Neuron (in vitro differentiated cells): ENCODE measurements around the gene ERVFRD-1.

ENCODE experiments used
- H2AFZ ChIP-seq: one replicate; pipeline ENCODE4 v1.6.1; 2013; ENCODE audit warnings: low read depth, mild to moderate bottlenecking, inconsistent platforms, low read length, moderate library complexity
- H3K27me3 ChIP-seq: one replicate; pipeline ENCODE4 v1.6.1; 2013; ENCODE audit warnings: low read length; ENCODE audit not compliant: insufficient read depth
- H3K36me3 ChIP-seq: one replicate; pipeline ENCODE4 v1.6.1; 2013; ENCODE audit warnings: low read length; ENCODE audit not compliant: insufficient read depth
- H3K4me1 ChIP-seq: one replicate; pipeline ENCODE4 v1.6.1; 2013; ENCODE audit warnings: low read length; ENCODE audit not compliant: insufficient read depth
- H3K4me3 ChIP-seq: 2 replicates; pipeline ENCODE4 v1.5.1; 2013; ENCODE audit warnings: mild to moderate bottlenecking, low read length, moderate library complexity
- H3K9me3 ChIP-seq: one replicate; pipeline ENCODE4 v1.6.1; 2013; ENCODE audit warnings: low read length

ERVFRD-1 gene

GRCh38 chr6:11140056-11140455 lies 28.5 kb upstream of the ERVFRD-1 start:
- peaks cover 1% of the 10 kb centered on the region for H3K9me3 ChIP-seq
- H3K36me3 ChIP-seq, result peaks cover 12% of the 10 kb centered on the region
- no peak overlapping the region for H2AFZ ChIP-seq
- no peak overlapping the region for H3K4me3 ChIP-seq
- no peaks in the 10 kb centered on the region for H3K27me3 ChIP-seq
- no peaks in the 10 kb centered on the region for H3K4me1 ChIP-seq

GRCh38 chr6:11139051-11139960 lies 27.8 kb upstream of the ERVFRD-1 start:
- H3K4me3 ChIP-seq, result no peak overlapping the region
- H3K27me3 ChIP-seq, result no peaks in the 10 kb centered on the region
- H3K4me1 ChIP-seq, result no peaks in the 10 kb centered on the region
- H3K36me3 ChIP-seq, result peaks cover 17% of the 10 kb centered on the region
- peaks cover 2% of the 10 kb centered on the region for H3K9me3 ChIP-seq
- H2AFZ ChIP-seq, result no peak overlapping the region

GRCh38 chr6:11136809-11137208 lies 25.3 kb upstream of the ERVFRD-1 start:
- H3K4me3 ChIP-seq, result no peak overlapping the region
- peaks cover 17% of the 10 kb centered on the region for H3K36me3 ChIP-seq
- no peak overlapping the region for H2AFZ ChIP-seq
- no peaks in the 10 kb centered on the region for H3K27me3 ChIP-seq
- peaks cover 2% of the 10 kb centered on the region for H3K9me3 ChIP-seq
- H3K4me1 ChIP-seq, result no peaks in the 10 kb centered on the region

- Histone ChIP-seq H2AFZ (no peak overlapping the region), H3K4me3 (no peak overlapping the region), H3K4me1 (no peaks in the 10 kb centered on the region), H3K27me3 (no peaks in the 10 kb centered on the region), H3K9me3 (peaks cover 2% of the 10 kb centered on the region), H3K36me3 (peaks cover 17% of the 10 kb centered on the region)
Measured at GRCh38 chr6:11133281-11133680, 21.8 kb upstream of the ERVFRD-1 start.

GRCh38 chr6:11132194-11132888 lies 20.8 kb upstream of the ERVFRD-1 start:
- peaks cover 2% of the 10 kb centered on the region for H3K9me3 ChIP-seq
- H3K4me3 ChIP-seq, result no peak overlapping the region
- no peak overlapping the region for H2AFZ ChIP-seq
- no peaks in the 10 kb centered on the region for H3K27me3 ChIP-seq
- H3K36me3 ChIP-seq, result peaks cover 17% of the 10 kb centered on the region
- H3K4me1 ChIP-seq, result no peaks in the 10 kb centered on the region

GRCh38 chr6:11130605-11131004 lies 19.1 kb upstream of the ERVFRD-1 start:
- Histone ChIP-seq H2AFZ (no peak overlapping the region), H3K36me3 (peaks cover 10% of the 10 kb centered on the region), H3K4me1 (no peaks in the 10 kb centered on the region), H3K27me3 (no peaks in the 10 kb centered on the region), H3K9me3 (peaks cover 2% of the 10 kb centered on the region), H3K4me3 (no peak overlapping the region)

- Histone ChIP-seq H2AFZ (no peak overlapping the region), H3K4me3 (no peak overlapping the region), H3K9me3 (peaks cover under 1% of the 10 kb centered on the region), H3K27me3 (no peaks in the 10 kb centered on the region), H3K4me1 (no peaks in the 10 kb centered on the region), H3K36me3 (peaks cover 4% of the 10 kb centered on the region)
Measured at GRCh38 chr6:11129908-11130565, 18.5 kb upstream of the ERVFRD-1 start.

- Histone ChIP-seq H3K4me3 (no peak overlapping the region), H3K36me3 (no peaks in the 10 kb centered on the region), H3K27me3 (no peaks in the 10 kb centered on the region), H3K9me3 (no peaks in the 10 kb centered on the region), H3K4me1 (no peaks in the 10 kb centered on the region), H2AFZ (no peak overlapping the region)
Measured at GRCh38 chr6:11128608-11129007, 17.1 kb upstream of the ERVFRD-1 start.

GRCh38 chr6:11126876-11127275 lies 15.4 kb upstream of the ERVFRD-1 start:
- H3K9me3 ChIP-seq, result no peaks in the 10 kb centered on the region
- no peaks in the 10 kb centered on the region for H3K36me3 ChIP-seq
- H3K27me3 ChIP-seq, result no peaks in the 10 kb centered on the region
- no peaks in the 10 kb centered on the region for H3K4me1 ChIP-seq
- no peak overlapping the region for H3K4me3 ChIP-seq
- no peak overlapping the region for H2AFZ ChIP-seq

- Histone ChIP-seq H3K4me1 (peaks cover 2% of the 10 kb centered on the region), H3K9me3 (no peaks in the 10 kb centered on the region), H3K4me3 (no peak overlapping the region), H3K27me3 (no peaks in the 10 kb centered on the region), H3K36me3 (no peaks in the 10 kb centered on the region), H2AFZ (no peak overlapping the region)
Measured at GRCh38 chr6:11123978-11124377, 12.5 kb upstream of the ERVFRD-1 start.

GRCh38 chr6:11122380-11122779 lies 10.9 kb upstream of the ERVFRD-1 start:
- H2AFZ ChIP-seq, result no peak overlapping the region
- H3K4me1 ChIP-seq, result peaks cover 2% of the 10 kb centered on the region
- H3K27me3 ChIP-seq, result no peaks in the 10 kb centered on the region
- no peaks in the 10 kb centered on the region for H3K9me3 ChIP-seq
- H3K36me3 ChIP-seq, result no peaks in the 10 kb centered on the region
- H3K4me3 ChIP-seq, result no peak overlapping the region

GRCh38 chr6:11121851-11122250 lies 10.3 kb upstream of the ERVFRD-1 start:
- Histone ChIP-seq H2AFZ (no peak overlapping the region), H3K27me3 (no peaks in the 10 kb centered on the region), H3K4me1 (peaks cover 2% of the 10 kb centered on the region), H3K9me3 (no peaks in the 10 kb centered on the region), H3K36me3 (no peaks in the 10 kb centered on the region), H3K4me3 (no peak overlapping the region)
